Pancreas (tissue), 10 donors: ENCODE results near the gene ADRM1. TPM values are rescaled to one million over a fixed set of nuclear protein-coding genes. Genes with fewer than 3 reads are reported as not detected.

ENCODE experiments used
- ATAC-seq, 4 donors: fragments of 200-7000 bp; cut with Tn5 transposase; one replicate each; pipeline versions ENCODE4 v1.8.0 to v1.9.1; 2020; ENCODE audit warnings: mild to moderate bottlenecking in 4 of 4, moderate library complexity in 4 of 4
- DNase-seq, 6 donors: peaks; one replicate each; pipeline ENCODE4 v3.0.0-alpha.2; 2020
- FAIRE-seq: peaks from 2 replicates; lab custom pipeline; 2012; peaks lifted over from hg19 to GRCh38; lab: Jason Lieb, UNC
- H3K27ac ChIP-seq, 4 donors: fragments of 200-600 bp; sonication (generic); 1 replicate in 3 of 4; 2 replicates in 1 of 4; pipeline versions ENCODE4 v1.5.0 to v1.8.0; 2020
- H3K27me3 ChIP-seq, 4 donors: fragments of 200-600 bp; one replicate each; pipeline ENCODE4 v1.8.0; 2021
- H3K36me3 ChIP-seq, 3 donors: fragments of 200-600 bp; sonication (generic) in 1 of 3; one replicate each; pipeline versions ENCODE4 v1.5.0 to v1.8.0; 2020 to 2021
- H3K4me1 ChIP-seq, 3 donors: fragments of 200-600 bp; one replicate each; pipeline ENCODE4 v1.8.0; 2021
- H3K4me3 ChIP-seq, 4 donors: fragments of 200-600 bp; sonication (generic) in 2 of 4; one replicate each; pipeline versions ENCODE4 v1.5.0 to v1.8.0; 2020 to 2021
- H3K9me3 ChIP-seq, 4 donors: fragments of 200-600 bp; one replicate each; pipeline ENCODE4 v1.8.0; 2021
- CTCF ChIP-seq, 4 donors: fragments of 200-600 bp; sonication (generic) in 3 of 4; IDR thresholded peaks; one replicate each; pipeline versions ENCODE4 v1.5.0 to v1.8.0; 2021; ENCODE audit warnings: antibody characterized with exemption in 4 of 4
- WGBS, 2 donors: extraction: QIAGEN DNeasy Blood & Tissue Kit; methylation state at CpG; one replicate each; pipeline ENCODE4 v1.1.7; 2013; 5-methylcytosine and 5-hydroxymethylcytosine counted together
- intact Hi-C, 3 donors: fragments of 100-400 bp; cut with DNase I; formaldehyde crosslinking; loops; one replicate each; pipeline versions ENCODE4 v1.11.1 to v1.14.2; 2022
- polyA plus RNA-seq, 2 donors: library from polyadenylated mRNA; stranded (reverse); fragments of 200-250 nt; gene quantifications; one replicate each; pipeline ENCODE4 v1.2.3, GENCODE V29; 2013
- total RNA-seq, 6 donors: library from RNA; stranded (reverse); fragmentation: NEBNext Ultra II Directional in 4 of 6; extraction: Animal tissue kit (Norgen Biotek cat#: 25700) in 4 of 6; gene quantifications; one replicate each; pipeline versions ENCODE4 v1.2.1 to v1.2.4, GENCODE V29; 2021 to 2023
- donor health status: healthy with polysubstance abuse.
- donor health status: DM: no; HTN: no; CAD: no; lungs with moderate emphysema.
- donor health status: DM: no; HTN: no; CAD: no.
- donor health status: control.
- donor health status: control.
- donor health status: Bipolar disorder and iron deficiency.
- donor health status: DM: yes; HTN: yes; CAD: no.
- donor health status: DM: no; HTN: no; CAD: no.
- donor health status: DM: no; HTN: no; CAD: no.
- donor health status: DM: yes; HTN: yes; CAD: no.

Gene ADRM1
- total and polyA plus RNA-seq, 8 donors, result 33.3 to 76.0 (median 41.7) TPM

- no peak for TF ChIP-seq CTCF (IDR thresholded peaks at IDR 0.05)
- no peaks in the 10 kb centered on the region for H3K4me1 ChIP-seq
- no peaks in the 10 kb centered on the region for H3K27me3 ChIP-seq
- FAIRE-seq, result no peak
- DNase-seq, result peak in 2 of 6 donors; percentile 25 to 70
- WGBS, 2 donors, result 91 to 95% methylated on average over 27 to 33 of the region's 33 CpGs
- intact Hi-C loops, result no loop called here
- no peak for ATAC-seq
- peaks cover 0 to 57% (median 3%) of the 10 kb centered on the region in 3 donors for H3K36me3 ChIP-seq
- no peak overlapping the region for H3K4me3 ChIP-seq
- no peaks in the 10 kb centered on the region for H3K9me3 ChIP-seq
- no peak overlapping the region for H3K27ac ChIP-seq
Observed at GRCh38 chr20:62327726-62328495, 25.1 kb downstream of the ADRM1 start.

GRCh38 chr20:62328684-62329388 lies 26.0 kb downstream of the ADRM1 start:
- no peak overlapping the region for H3K4me3 ChIP-seq
- intact Hi-C loops, result no loop called here
- peaks cover 0 to 63% (median 0%) of the 10 kb centered on the region in 3 donors for H3K36me3 ChIP-seq
- ATAC-seq (no peak), FAIRE-seq (no peak), DNase-seq (peak in 2 of 6 donors; percentile 23 to 54)
- no peak overlapping the region for H3K27ac ChIP-seq
- no peaks in the 10 kb centered on the region for H3K9me3 ChIP-seq
- no peak for TF ChIP-seq CTCF (IDR thresholded peaks at IDR 0.05)
- 92% methylated on average over 26 of the region's 26 CpGs for WGBS, 2 donors
- H3K4me1 ChIP-seq, result no peaks in the 10 kb centered on the region
- H3K27me3 ChIP-seq, result no peaks in the 10 kb centered on the region

- Histone ChIP-seq H3K36me3 (peaks cover 0 to 66% (median 0%) of the 10 kb centered on the region in 3 donors), H3K4me3 (no peak overlapping the region), H3K9me3 (no peaks in the 10 kb centered on the region), H3K27ac (no peak overlapping the region), H3K4me1 (no peaks in the 10 kb centered on the region), H3K27me3 (no peaks in the 10 kb centered on the region)
- DNase-seq (peak in 2 of 6 donors; percentile 34 to 72), ATAC-seq (no peak), FAIRE-seq (no peak)
- 96 to 98% methylated on average over 36 to 37 of the region's 37 CpGs for WGBS, 2 donors
- intact Hi-C loops, result no loop called here
- TF ChIP-seq CTCF (IDR thresholded peaks at IDR 0.05), result no peak
Observed at GRCh38 chr20:62329389-62330377, 26.9 kb downstream of the ADRM1 start.

- no peaks in the 10 kb centered on the region for H3K4me1 ChIP-seq
- H3K36me3 ChIP-seq, result peaks cover 0 to 60% (median 0%) of the 10 kb centered on the region in 3 donors
- H3K27me3 ChIP-seq, result no peaks in the 10 kb centered on the region
- WGBS, 2 donors, result 90% methylated on average over 40 to 46 of the region's 46 CpGs
- ATAC-seq (no peak), DNase-seq (peak in 1 of 6 donors; percentile 23), FAIRE-seq (no peak)
- TF ChIP-seq CTCF (IDR thresholded peaks at IDR 0.05), result no peak
- H3K4me3 ChIP-seq, result no peak overlapping the region
- H3K27ac ChIP-seq, result no peak overlapping the region
- H3K9me3 ChIP-seq, result no peaks in the 10 kb centered on the region
- intact Hi-C loops, result no loop called here
Observed at GRCh38 chr20:62330576-62331317, 27.9 kb downstream of the ADRM1 start.
